ENCODE results near the gene CACNA1C.

CACNA1C gene

GRCh38 chr12:2173971-2174370, 121.2 kb downstream of the CACNA1C start:
- DNase-seq, result no peak

GRCh38 chr12:2177003-2177402, 124.2 kb downstream of the CACNA1C start:
- DNase-seq, result no peak

- no peak for DNase-seq
Measured at GRCh38 chr12:2177751-2178150, 125.0 kb downstream of the CACNA1C start.

- DNase-seq, result no peak
Measured at GRCh38 chr12:2179058-2179457, 126.3 kb downstream of the CACNA1C start.

GRCh38 chr12:2179953-2180736, 127.4 kb downstream of the CACNA1C start:
- DNase-seq, result no peak

- no peak for DNase-seq
Measured at GRCh38 chr12:2180737-2181082, 127.9 kb downstream of the CACNA1C start.

GRCh38 chr12:2183556-2184541, 131.1 kb downstream of the CACNA1C start:
- DNase-seq, result no peak

GRCh38 chr12:2185751-2186341, 133.1 kb downstream of the CACNA1C start:
- no peak for DNase-seq

GRCh38 chr12:2187195-2187945, 134.6 kb downstream of the CACNA1C start:
- DNase-seq, result no peak

GRCh38 chr12:2190085-2190484, 137.3 kb downstream of the CACNA1C start:
- DNase-seq, result no peak

- no peak for DNase-seq
Measured at GRCh38 chr12:2190896-2191533, 138.2 kb downstream of the CACNA1C start.

- no peak for DNase-seq
Measured at GRCh38 chr12:2191534-2192153, 138.9 kb downstream of the CACNA1C start.

- DNase-seq, result no peak
Measured at GRCh38 chr12:2192231-2192630, 139.4 kb downstream of the CACNA1C start.

- DNase-seq, result no peak
Measured at GRCh38 chr12:2194060-2194459, 141.3 kb downstream of the CACNA1C start.

GRCh38 chr12:2194571-2194970, 141.8 kb downstream of the CACNA1C start:
- DNase-seq, result no peak

- no peak for DNase-seq
Measured at GRCh38 chr12:2195085-2195484, 142.3 kb downstream of the CACNA1C start.

GRCh38 chr12:2198005-2198501, 145.3 kb downstream of the CACNA1C start:
- DNase-seq, result no peak

GRCh38 chr12:2198542-2198941, 145.8 kb downstream of the CACNA1C start:
- no peak for DNase-seq

GRCh38 chr12:2205996-2206395, 153.2 kb downstream of the CACNA1C start:
- no peak for DNase-seq

- no peak for DNase-seq
Measured at GRCh38 chr12:2208837-2209635, 156.2 kb downstream of the CACNA1C start.

- DNase-seq, result no peak
Measured at GRCh38 chr12:2211119-2211518, 158.3 kb downstream of the CACNA1C start.

Measured in activated T-cell treated with anti-CD3 and anti-CD28 coated beads for 4 hours (primary cell).